Kidney (tissue), 14 donors: ENCODE measurements around the gene MED13L. TPM values are rescaled to one million over a fixed set of nuclear protein-coding genes. Genes with fewer than 3 reads are reported as not detected.

Experiments
- DNase-seq, 5 donors: peaks; one replicate each; pipeline ENCODE4 v3.0.0-alpha.2; 2013 to 2020
- FAIRE-seq: peaks from 2 replicates; lab custom pipeline; 2012; peaks lifted over from hg19 to GRCh38; lab: Jason Lieb, UNC
- H3K27ac ChIP-seq, 2 donors: one replicate each; pipeline ENCODE4 v1.7.0; 2013; ENCODE audit warnings: low read depth in 2 of 2, low read length in 2 of 2, inconsistent platforms in 1 of 2
- H3K27me3 ChIP-seq: one replicate; pipeline ENCODE4 v1.7.1; 2013; ENCODE audit warnings: low read length, inconsistent platforms; ENCODE audit not compliant: control insufficient read depth, insufficient read depth
- H3K36me3 ChIP-seq, 3 donors: one replicate each; pipeline versions ENCODE4 v1.7.0 to v1.7.1; 2013; ENCODE audit warnings: low read length in 3 of 3, control low read depth in 1 of 3, inconsistent platforms in 1 of 3; ENCODE audit not compliant: insufficient read depth in 3 of 3, control insufficient read depth in 2 of 3
- H3K4me1 ChIP-seq, 3 donors: one replicate each; pipeline versions ENCODE4 v1.7.0 to v1.7.1; 2013; ENCODE audit warnings: low read length in 3 of 3, inconsistent platforms in 1 of 3, low read depth in 1 of 3; ENCODE audit not compliant: control insufficient read depth in 2 of 3, insufficient read depth in 2 of 3
- H3K4me3 ChIP-seq, 3 donors: one replicate each; pipeline versions ENCODE4 v1.7.0 to v1.8.1; 2013; ENCODE audit warnings: low read length in 3 of 3, control low read depth in 1 of 3, inconsistent platforms in 1 of 3
- H3K9ac ChIP-seq, 3 donors: one replicate each; pipeline versions ENCODE4 v1.7.0 to v1.7.1; 2013; ENCODE audit warnings: low read length in 3 of 3, control low read depth in 1 of 3, inconsistent platforms in 1 of 3
- H3K9me3 ChIP-seq, 3 donors: one replicate each; pipeline versions ENCODE4 v1.7.0 to v1.7.1; 2013; ENCODE audit warnings: low read length in 3 of 3, control low read depth in 1 of 3, inconsistent platforms in 1 of 3; ENCODE audit not compliant: control insufficient read depth in 2 of 3, insufficient read depth in 1 of 3
- CTCF ChIP-seq: IDR thresholded peaks from 3 replicates; pipeline ENCODE4 v1.5.1; 2012; ENCODE audit warnings: mild to moderate bottlenecking, moderate library complexity, borderline replicate concordance; ENCODE audit not compliant: insufficient read depth; ENCODE audit errors: extremely low read depth
- intact Hi-C: fragments of 100-400 bp; cut with DNase I; formaldehyde crosslinking; loops from one replicate; pipeline ENCODE4 v1.11.1; 2022
- polyA plus RNA-seq: library from polyadenylated mRNA; stranded (reverse); fragments of 350-450 nt; fragmentation: Illumina TruSeq; extraction: RNeasy Lipid Tissue Mini Kit (QIAGEN cat#74804); gene quantifications from one replicate; pipeline ENCODE4 v1.2.3, GENCODE V29; 2014; ENCODE audit warnings: low read depth, low replicate concordance; ENCODE audit not compliant: insufficient read depth
- total RNA-seq: library from RNA; stranded (reverse); fragmentation: NEBNext Ultra II Directional; extraction: Animal tissue kit (Norgen Biotek cat#: 25700); gene quantifications from one replicate; pipeline ENCODE4 v1.2.1, GENCODE V29; 2021
- donor health status: control.
- donor health status: control.
- donor health status: control.
- donor health status: control.
- donor health status: control.
- donor health status: DM: yes; HTN: yes; CAD: no.
- donor health status: Normal renal cell carcinoma (clear cell type).

The MED13L gene
- total and polyA plus RNA-seq, 2 donors from 2014 or later: 7.1 to 153 TPM

DNA sequence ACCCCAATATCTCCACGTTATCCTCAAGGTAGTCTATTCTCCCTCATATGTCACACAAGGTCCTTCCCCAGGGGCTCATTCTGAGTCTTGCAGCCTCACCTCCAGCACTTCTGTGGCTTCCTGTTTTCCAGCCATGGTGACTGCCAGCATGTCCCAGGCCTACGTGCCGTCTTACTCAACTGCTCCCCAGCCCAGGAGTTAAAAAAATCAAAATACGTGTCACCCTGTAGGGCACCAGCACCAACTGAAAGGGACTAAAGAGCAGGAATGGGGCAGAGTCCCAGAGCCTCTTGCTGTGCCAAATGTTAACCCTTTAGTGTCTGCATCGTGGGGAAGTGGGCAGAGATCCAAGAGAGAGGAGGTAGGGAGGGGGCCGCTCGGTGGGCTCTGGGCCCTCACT is 37.0 kb upstream of the MED13L start:
- H3K36me3 ChIP-seq: no peaks in the 10 kb centered on the region
- no peak overlapping the region for H3K27ac ChIP-seq
- DNase-seq: no peak
- no peak overlapping the region for H3K4me3 ChIP-seq
- no peak for FAIRE-seq
- H3K27me3 ChIP-seq: no peaks in the 10 kb centered on the region
- intact Hi-C loops: no loop called here
- H3K4me1 ChIP-seq: peaks cover 0 to 7% (median 6%) of the 10 kb centered on the region in 3 donors
- H3K9me3 ChIP-seq: no peaks in the 10 kb centered on the region
- no peak overlapping the region for H3K9ac ChIP-seq
- no peak for TF ChIP-seq CTCF

GRCh38 chr12:116313194-116313927 is 35.9 kb upstream of the MED13L start:
- DNase-seq (no peak), FAIRE-seq (no peak)
- Histone ChIP-seq H3K9ac (no peak overlapping the region), H3K36me3 (no peaks in the 10 kb centered on the region), H3K27me3 (no peaks in the 10 kb centered on the region), H3K4me3 (no peak overlapping the region), H3K4me1 (peaks cover 0 to 3% (median 0%) of the 10 kb centered on the region in 3 donors), H3K9me3 (no peaks in the 10 kb centered on the region), H3K27ac (no peak overlapping the region)
- intact Hi-C loops: no loop called here
- no peak for TF ChIP-seq CTCF

DNA sequence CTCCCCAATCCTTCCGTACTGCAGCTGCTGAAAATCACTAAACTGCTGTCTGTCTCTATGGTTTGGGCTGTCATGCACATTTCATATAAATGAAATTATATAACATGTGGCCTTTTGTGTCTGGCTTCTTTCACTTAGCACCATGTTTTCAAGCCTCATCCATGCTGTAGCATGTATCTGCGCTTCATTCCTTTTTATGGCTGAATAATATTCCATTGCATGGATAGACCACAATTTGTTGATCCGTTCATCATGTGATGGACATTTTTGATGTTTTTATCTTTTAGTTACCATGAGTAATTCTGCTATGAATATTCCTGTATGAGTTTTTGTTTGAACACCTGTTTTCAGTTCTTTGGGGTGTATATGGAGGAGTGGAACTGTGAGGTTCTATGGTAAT is 32.6 kb upstream of the MED13L start:
- no peaks in the 10 kb centered on the region for H3K36me3 ChIP-seq
- no peak for TF ChIP-seq CTCF
- H3K4me3 ChIP-seq: no peak overlapping the region
- H3K4me1 ChIP-seq: no peaks in the 10 kb centered on the region
- intact Hi-C loops: no loop called here
- no peak overlapping the region for H3K27ac ChIP-seq
- DNase-seq (no peak), FAIRE-seq (no peak)
- H3K9ac ChIP-seq: no peak overlapping the region
- no peaks in the 10 kb centered on the region for H3K9me3 ChIP-seq
- H3K27me3 ChIP-seq: no peaks in the 10 kb centered on the region

DNA sequence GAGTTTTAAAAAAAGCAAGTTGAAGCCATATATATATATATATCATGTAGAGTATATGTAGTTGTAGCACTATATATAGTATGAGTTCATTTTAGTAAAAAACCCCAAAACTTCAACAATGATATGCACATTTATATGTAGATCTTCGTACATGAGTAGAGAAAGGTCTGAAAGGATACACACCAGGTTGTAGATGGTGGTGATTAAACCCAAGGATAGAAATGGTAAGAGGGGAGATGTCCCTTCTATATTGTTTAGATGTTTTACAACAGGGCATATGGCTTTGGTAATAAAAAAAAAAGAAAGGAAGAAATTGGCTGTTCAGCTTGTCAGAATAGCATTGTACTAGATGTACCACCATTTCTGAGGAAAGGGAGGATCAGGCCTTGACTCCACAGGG is 31.9 kb upstream of the MED13L start:
- Histone ChIP-seq H3K9me3 (no peaks in the 10 kb centered on the region), H3K4me3 (no peak overlapping the region), H3K36me3 (no peaks in the 10 kb centered on the region), H3K27ac (no peak overlapping the region), H3K4me1 (no peaks in the 10 kb centered on the region), H3K9ac (no peak overlapping the region), H3K27me3 (no peaks in the 10 kb centered on the region)
- no peak for TF ChIP-seq CTCF
- no peak for FAIRE-seq
- no peak for DNase-seq
- intact Hi-C loops: no loop called here
